ENCODE results near the gene LRRC9. TPM values are rescaled to one million over a fixed set of nuclear protein-coding genes. Genes with fewer than 3 reads are reported as not detected.

Gene LRRC9
- 1.2 TPM for polyA plus RNA-seq (2013, experiment 1 of 4)
- polyA plus RNA-seq (2013, experiment 2 of 4): 1.2 TPM
- polyA plus RNA-seq (2013, experiment 3 of 4): 1.6 TPM
- polyA plus RNA-seq (2013, experiment 4 of 4): 1.2 TPM

- Histone ChIP-seq H3K27ac (ENCODE audit: insufficient read depth, low read depth, low read length, poor library complexity, severe bottlenecking) (peak within 1 kb of the TSS; percentile 81), H3K36me3 (ENCODE audit: control insufficient read depth, insufficient read depth, low read length) (no peaks in the 10 kb centered on the region), H3K27me3 (ENCODE audit: control insufficient read depth, insufficient read depth, low read length, poor library complexity, severe bottlenecking) (no peaks in the 10 kb centered on the region), H3K9me3 (ENCODE audit: control insufficient read depth, low read length) (no peaks in the 10 kb centered on the region), H3K4me1 (ENCODE audit: control insufficient read depth, insufficient read depth, low read length) (no peaks in the 10 kb centered on the region), H3K4me3 (ENCODE audit: insufficient read depth, low read depth, low read length) (peak within 1 kb of the TSS; percentile 53)
- 1% methylated on average over 55 to 57 of the region's 57 CpGs for whole genome bisulfite sequencing, 2 experiments
Measured at GRCh38 chr14:59919570-59920377, at the start of gene LRRC9. Gene LRRC9, plus strand, starts transcription at chr14:59920144.

- Histone ChIP-seq H3K36me3 (ENCODE audit: control insufficient read depth, insufficient read depth, low read length) (no peaks in the 10 kb centered on the region), H3K4me1 (ENCODE audit: control insufficient read depth, insufficient read depth, low read length) (no peaks in the 10 kb centered on the region), H3K27ac (ENCODE audit: insufficient read depth, low read depth, low read length, poor library complexity, severe bottlenecking) (no peak within 1 kb of the TSS), H3K9me3 (ENCODE audit: control insufficient read depth, low read length) (no peaks in the 10 kb centered on the region), H3K4me3 (ENCODE audit: insufficient read depth, low read depth, low read length) (peak within 1 kb of the TSS; percentile 61), H3K27me3 (ENCODE audit: control insufficient read depth, insufficient read depth, low read length, poor library complexity, severe bottlenecking) (peaks cover 65% of the 10 kb centered on the region)
- 0% methylated on average over 84 of the region's 84 CpGs for WGBS, 2 experiments
Measured at GRCh38 chr14:59870277-59871165, 49.4 kb upstream of the LRRC9 start, which contains the start of gene RTN1. Gene RTN1, minus strand, starts transcription at chr14:59870776. Its CDS starts 146 bp downstream, at chr14:59870630.

- Histone ChIP-seq H3K27ac (ENCODE audit: insufficient read depth, low read depth, low read length, poor library complexity, severe bottlenecking) (no peak overlapping the region), H3K27me3 (ENCODE audit: control insufficient read depth, insufficient read depth, low read length, poor library complexity, severe bottlenecking) (peaks cover 65% of the 10 kb centered on the region), H3K9me3 (ENCODE audit: control insufficient read depth, low read length) (no peaks in the 10 kb centered on the region), H3K36me3 (ENCODE audit: control insufficient read depth, insufficient read depth, low read length) (no peaks in the 10 kb centered on the region), H3K4me1 (ENCODE audit: control insufficient read depth, insufficient read depth, low read length) (no peaks in the 10 kb centered on the region), H3K4me3 (ENCODE audit: insufficient read depth, low read depth, low read length) (peak overlapping the region; percentile 61)
- WGBS, 2 experiments: 6 to 7% methylated on average over 4 of the region's 4 CpGs
Measured at GRCh38 chr14:59871166-59871495, 48.8 kb upstream of the LRRC9 start.

GRCh38 chr14:59882957-59883356 lies 37.0 kb upstream of the LRRC9 start:
- 17% methylated on average over 1 of the region's 1 CpG; no CpG with 5 or more reads in 1 of the 2 experiments for WGBS, 2 experiments

GRCh38 chr14:59890676-59891075 lies 29.3 kb upstream of the LRRC9 start:
- H3K4me3 ChIP-seq (ENCODE audit: insufficient read depth, low read depth, low read length): no peak overlapping the region
- no peaks in the 10 kb centered on the region for H3K36me3 ChIP-seq (ENCODE audit: control insufficient read depth, insufficient read depth, low read length)
- no peaks in the 10 kb centered on the region for H3K9me3 ChIP-seq (ENCODE audit: control insufficient read depth, low read length)
- H3K4me1 ChIP-seq (ENCODE audit: control insufficient read depth, insufficient read depth, low read length): no peaks in the 10 kb centered on the region
- WGBS, 2 experiments: 92 to 94% methylated on average over 2 of the region's 2 CpGs
- no peaks in the 10 kb centered on the region for H3K27me3 ChIP-seq (ENCODE audit: control insufficient read depth, insufficient read depth, low read length, poor library complexity, severe bottlenecking)
- H3K27ac ChIP-seq (ENCODE audit: insufficient read depth, low read depth, low read length, poor library complexity, severe bottlenecking): no peak overlapping the region

More at GRCh38 chr14:59882957-59883356, 37.0 kb upstream of the LRRC9 start:
- Histone ChIP-seq H3K36me3 (ENCODE audit: control insufficient read depth, insufficient read depth, low read length) (no peaks in the 10 kb centered on the region), H3K27ac (ENCODE audit: insufficient read depth, low read depth, low read length, poor library complexity, severe bottlenecking) (no peak overlapping the region), H3K27me3 (ENCODE audit: control insufficient read depth, insufficient read depth, low read length, poor library complexity, severe bottlenecking) (no peaks in the 10 kb centered on the region), H3K9me3 (ENCODE audit: control insufficient read depth, low read length) (no peaks in the 10 kb centered on the region), H3K4me1 (ENCODE audit: control insufficient read depth, insufficient read depth, low read length) (no peaks in the 10 kb centered on the region), H3K4me3 (ENCODE audit: insufficient read depth, low read depth, low read length) (no peak overlapping the region)

GRCh38 chr14:59895721-59896120 lies 24.2 kb upstream of the LRRC9 start:
- no peak overlapping the region for H3K4me3 ChIP-seq (ENCODE audit: insufficient read depth, low read depth, low read length)
- WGBS, 2 experiments: 93 to 95% methylated on average over 1 of the region's 1 CpG

GRCh38 chr14:59897757-59898383 lies 22.1 kb upstream of the LRRC9 start:
- 59 to 74% methylated on average over 6 to 8 of the region's 8 CpGs for WGBS, 2 experiments
- H3K27me3 ChIP-seq (ENCODE audit: control insufficient read depth, insufficient read depth, low read length, poor library complexity, severe bottlenecking): no peaks in the 10 kb centered on the region
- no peaks in the 10 kb centered on the region for H3K9me3 ChIP-seq (ENCODE audit: control insufficient read depth, low read length)
- no peaks in the 10 kb centered on the region for H3K36me3 ChIP-seq (ENCODE audit: control insufficient read depth, insufficient read depth, low read length)
- no peaks in the 10 kb centered on the region for H3K4me1 ChIP-seq (ENCODE audit: control insufficient read depth, insufficient read depth, low read length)
- H3K4me3 ChIP-seq (ENCODE audit: insufficient read depth, low read depth, low read length): no peak overlapping the region
- H3K27ac ChIP-seq (ENCODE audit: insufficient read depth, low read depth, low read length, poor library complexity, severe bottlenecking): no peak overlapping the region

More at GRCh38 chr14:59895721-59896120, 24.2 kb upstream of the LRRC9 start:
- Histone ChIP-seq H3K27ac (ENCODE audit: insufficient read depth, low read depth, low read length, poor library complexity, severe bottlenecking) (no peak overlapping the region), H3K36me3 (ENCODE audit: control insufficient read depth, insufficient read depth, low read length) (no peaks in the 10 kb centered on the region), H3K9me3 (ENCODE audit: control insufficient read depth, low read length) (no peaks in the 10 kb centered on the region), H3K27me3 (ENCODE audit: control insufficient read depth, insufficient read depth, low read length, poor library complexity, severe bottlenecking) (no peaks in the 10 kb centered on the region), H3K4me1 (ENCODE audit: control insufficient read depth, insufficient read depth, low read length) (no peaks in the 10 kb centered on the region)

- Histone ChIP-seq H3K27ac (ENCODE audit: insufficient read depth, low read depth, low read length, poor library complexity, severe bottlenecking) (no peak overlapping the region), H3K27me3 (ENCODE audit: control insufficient read depth, insufficient read depth, low read length, poor library complexity, severe bottlenecking) (no peaks in the 10 kb centered on the region), H3K36me3 (ENCODE audit: control insufficient read depth, insufficient read depth, low read length) (no peaks in the 10 kb centered on the region), H3K4me3 (ENCODE audit: insufficient read depth, low read depth, low read length) (no peak overlapping the region), H3K9me3 (ENCODE audit: control insufficient read depth, low read length) (no peaks in the 10 kb centered on the region), H3K4me1 (ENCODE audit: control insufficient read depth, insufficient read depth, low read length) (no peaks in the 10 kb centered on the region)
- WGBS, 2 experiments: 94 to 96% methylated on average over 3 of the region's 3 CpGs
Measured at GRCh38 chr14:59900556-59900955, 19.4 kb upstream of the LRRC9 start.

- no peaks in the 10 kb centered on the region for H3K4me1 ChIP-seq (ENCODE audit: control insufficient read depth, insufficient read depth, low read length)
- no peaks in the 10 kb centered on the region for H3K27me3 ChIP-seq (ENCODE audit: control insufficient read depth, insufficient read depth, low read length, poor library complexity, severe bottlenecking)
- WGBS, 2 experiments: 80 to 82% methylated on average over 2 of the region's 2 CpGs
Measured at GRCh38 chr14:59904184-59904583, 15.8 kb upstream of the LRRC9 start.

More at GRCh38 chr14:59904184-59904583, 15.8 kb upstream of the LRRC9 start:
- Histone ChIP-seq H3K36me3 (ENCODE audit: control insufficient read depth, insufficient read depth, low read length) (no peaks in the 10 kb centered on the region), H3K9me3 (ENCODE audit: control insufficient read depth, low read length) (no peaks in the 10 kb centered on the region), H3K4me3 (ENCODE audit: insufficient read depth, low read depth, low read length) (no peak overlapping the region), H3K27ac (ENCODE audit: insufficient read depth, low read depth, low read length, poor library complexity, severe bottlenecking) (no peak overlapping the region)

Measured in ectodermal cell (in vitro differentiated cells).